Measurements from ENCODE around the gene PNLDC1.
A peak's percentile ranks its signal among the peaks of the same experiment; 100 is the strongest.

PNLDC1 gene

DNA sequence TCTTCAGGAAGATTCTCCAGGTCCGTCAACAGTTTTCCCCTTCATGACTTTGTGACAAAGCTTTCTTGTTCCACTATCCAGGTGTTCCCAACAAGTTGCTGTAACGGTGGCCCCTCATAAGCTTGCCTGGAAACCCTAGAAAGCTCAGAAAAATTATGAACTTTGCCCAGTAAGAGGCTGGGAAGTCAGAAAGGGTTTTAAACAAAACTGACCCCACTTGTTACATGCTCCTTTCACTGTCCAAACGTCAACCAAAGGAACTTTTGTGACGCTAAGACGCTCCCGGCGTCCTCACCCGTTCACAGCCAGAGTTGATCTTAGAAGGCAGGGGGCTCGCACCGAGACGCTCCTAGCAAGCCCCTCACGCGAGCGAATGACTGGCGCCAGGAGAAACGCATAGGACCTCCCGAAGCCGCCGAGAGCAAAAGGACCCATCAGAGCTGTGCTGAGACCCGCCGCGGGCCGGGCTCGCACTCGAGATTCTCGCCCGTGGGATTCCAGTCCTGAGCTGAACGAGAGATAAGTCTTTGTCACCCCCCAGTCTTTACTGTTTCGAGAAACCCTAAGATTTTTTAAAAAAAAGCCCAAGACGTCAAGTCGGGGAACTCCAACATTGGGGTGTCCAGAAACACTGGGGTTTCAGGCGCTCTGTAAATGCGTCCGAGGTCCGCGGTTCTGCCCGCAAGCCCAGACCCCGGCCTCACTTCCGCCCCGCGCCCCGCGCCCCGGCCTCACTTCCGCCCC lies 38.8 kb upstream of the PNLDC1 start:
- peaks cover 19 to 21% of the 10 kb centered on the region in 2 experiments for H3K4me1 ChIP-seq (ENCODE audit: control insufficient read depth in 1 of 2, insufficient read depth in 1 of 2, low read depth in 1 of 2, low read length in 1 of 2)
- H3K9me3 ChIP-seq, result no peaks in the 10 kb centered on the region
- peak overlapping the region; percentile 93 for H3K27ac ChIP-seq
- H3K27me3 ChIP-seq, result no peaks in the 10 kb centered on the region
- peak overlapping the region; percentile 96 to 99 for H3K4me3 ChIP-seq (ENCODE audit: low read depth in 1 of 2, low read length in 1 of 2)
- H3K36me3 ChIP-seq, result peaks cover 23% of the 10 kb centered on the region
- no peak for TF ChIP-seq CTCF (IDR thresholded peaks at IDR 0.05)

- TF ChIP-seq CTCF (IDR thresholded peaks at IDR 0.05), result peak; percentile 42
- peaks cover 22% of the 10 kb centered on the region for H3K36me3 ChIP-seq
- H3K4me1 ChIP-seq (ENCODE audit: control insufficient read depth in 1 of 2, insufficient read depth in 1 of 2, low read depth in 1 of 2, low read length in 1 of 2), result peaks cover 19 to 21% of the 10 kb centered on the region in 2 experiments
Measured at GRCh38 chr6:159761873-159762680, 38.0 kb upstream of the PNLDC1 start, which contains the start of gene ACAT2. Gene ACAT2, plus strand, starts transcription at chr6:159762045. Its CDS starts 43 bp downstream, at chr6:159762088.

DNA sequence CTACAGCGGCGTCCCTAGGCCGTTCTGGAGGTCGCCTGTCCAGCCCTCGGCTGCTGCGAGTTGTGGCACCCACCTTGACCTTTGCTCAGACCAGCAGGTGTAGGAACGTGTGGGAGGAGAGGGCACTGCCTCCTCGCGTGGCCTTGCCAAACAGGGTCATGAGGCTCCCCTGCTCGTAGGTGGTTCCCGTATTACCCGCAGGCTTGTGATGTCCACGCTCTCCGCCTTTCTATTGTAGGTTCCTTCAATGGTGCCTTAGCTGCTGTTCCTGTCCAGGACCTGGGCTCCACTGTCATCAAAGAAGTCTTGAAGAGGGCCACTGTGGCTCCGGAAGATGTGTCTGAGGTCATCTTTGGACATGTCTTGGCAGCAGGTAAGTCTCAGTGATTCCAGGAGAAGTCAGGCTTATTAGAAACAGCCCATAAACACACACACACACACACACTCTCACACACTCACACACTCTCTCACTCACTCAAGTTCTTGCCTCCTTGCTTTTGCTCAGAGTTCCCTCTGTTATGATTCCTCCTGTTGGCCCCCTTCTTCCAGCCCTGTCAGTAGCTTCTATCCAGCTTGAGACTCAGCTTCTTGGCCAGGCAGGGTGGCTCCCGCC lies 37.3 kb upstream of the PNLDC1 start:
- H3K4me1 ChIP-seq (ENCODE audit: control insufficient read depth in 1 of 2, insufficient read depth in 1 of 2, low read depth in 1 of 2, low read length in 1 of 2), result peaks cover 19 to 21% of the 10 kb centered on the region in 2 experiments
- peak overlapping the region; percentile 96 to 99 for H3K4me3 ChIP-seq (ENCODE audit: low read depth in 1 of 2, low read length in 1 of 2)
- H3K27me3 ChIP-seq, result no peaks in the 10 kb centered on the region
- TF ChIP-seq CTCF (IDR thresholded peaks at IDR 0.05), result no peak
- peak overlapping the region; percentile 93 for H3K27ac ChIP-seq
- H3K36me3 ChIP-seq, result peaks cover 23% of the 10 kb centered on the region
- H3K9me3 ChIP-seq, result no peaks in the 10 kb centered on the region

More at GRCh38 chr6:159761873-159762680, 38.0 kb upstream of the PNLDC1 start, which contains the start of gene ACAT2:
- Histone ChIP-seq H3K9me3 (no peaks in the 10 kb centered on the region), H3K4me3 (ENCODE audit: low read depth in 1 of 2, low read length in 1 of 2) (peak within 1 kb of the TSS; percentile 96 to 99), H3K27me3 (no peaks in the 10 kb centered on the region), H3K27ac (peak within 1 kb of the TSS; percentile 93)

GRCh38 chr6:159766906-159767305 lies 33.2 kb upstream of the PNLDC1 start:
- TF ChIP-seq CTCF (IDR thresholded peaks at IDR 0.05), result no peak
- H3K27me3 ChIP-seq, result no peaks in the 10 kb centered on the region
- H3K9me3 ChIP-seq, result no peaks in the 10 kb centered on the region
- peaks cover 23% of the 10 kb centered on the region for H3K36me3 ChIP-seq
- no peak overlapping the region for H3K4me3 ChIP-seq (ENCODE audit: low read depth in 1 of 2, low read length in 1 of 2)
- peaks cover 8 to 9% of the 10 kb centered on the region in 2 experiments for H3K4me1 ChIP-seq (ENCODE audit: control insufficient read depth in 1 of 2, insufficient read depth in 1 of 2, low read depth in 1 of 2, low read length in 1 of 2)
- no peak overlapping the region for H3K27ac ChIP-seq

DNA sequence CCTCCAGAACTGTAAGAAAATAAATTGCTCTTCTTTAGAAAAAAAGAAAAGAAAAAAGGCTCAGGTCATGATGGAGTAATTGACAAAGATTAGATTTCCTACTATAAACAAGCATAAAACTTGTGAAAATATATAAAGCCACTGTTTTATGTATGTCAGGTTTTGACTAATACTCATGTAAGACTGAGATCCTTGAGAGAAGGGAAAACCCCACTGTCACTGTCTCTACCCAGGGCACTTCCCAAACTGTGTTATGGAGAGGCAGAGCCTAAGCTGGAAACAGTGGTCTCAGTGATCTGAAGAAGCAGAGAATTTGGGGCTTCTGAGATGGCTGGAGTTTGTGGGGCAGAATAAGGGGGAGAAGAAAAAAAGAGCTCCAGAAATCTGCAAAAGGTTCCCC lies 30.6 kb upstream of the PNLDC1 start:
- H3K36me3 ChIP-seq, result peaks cover 23% of the 10 kb centered on the region
- no peaks in the 10 kb centered on the region for H3K4me1 ChIP-seq (ENCODE audit: control insufficient read depth in 1 of 2, insufficient read depth in 1 of 2, low read depth in 1 of 2, low read length in 1 of 2)
- no peak for TF ChIP-seq CTCF (IDR thresholded peaks at IDR 0.05)
- H3K9me3 ChIP-seq, result no peaks in the 10 kb centered on the region
- H3K27ac ChIP-seq, result no peak overlapping the region
- no peaks in the 10 kb centered on the region for H3K27me3 ChIP-seq
- H3K4me3 ChIP-seq (ENCODE audit: low read depth in 1 of 2, low read length in 1 of 2), result no peak overlapping the region

Data from neutrophil (primary cell).